Activated T-cell treated with anti-CD3 and anti-CD28 coated beads for 24 hours (primary cell): ENCODE measurements around the gene FRMPD4.

Experiments
- DNase-seq: peaks from one replicate; pipeline ENCODE4 v3.0.0-alpha.2; 2020; ENCODE audit warnings: low read depth

The FRMPD4 gene

GRCh38 chrX:12210971-12211370 lies 72.7 kb downstream of the FRMPD4 start:
- DNase-seq: no peak

GRCh38 chrX:12223650-12224049 lies 85.4 kb downstream of the FRMPD4 start:
- no peak for DNase-seq

GRCh38 chrX:12225107-12225506 lies 86.8 kb downstream of the FRMPD4 start:
- DNase-seq: no peak

- no peak for DNase-seq
These were observed 89.3 kb downstream of the FRMPD4 start for GRCh38 chrX:12227412-12228041.

GRCh38 chrX:12228862-12229261 lies 90.6 kb downstream of the FRMPD4 start:
- DNase-seq: no peak

- no peak for DNase-seq
These were observed 91.7 kb downstream of the FRMPD4 start for GRCh38 chrX:12229986-12230385.

- DNase-seq: no peak
These were observed 96.5 kb downstream of the FRMPD4 start for GRCh38 chrX:12234534-12235329.

GRCh38 chrX:12236156-12236555 lies 97.9 kb downstream of the FRMPD4 start:
- no peak for DNase-seq

GRCh38 chrX:12237131-12237530 lies 98.9 kb downstream of the FRMPD4 start:
- DNase-seq: no peak

- DNase-seq: no peak
These were observed 99.5 kb downstream of the FRMPD4 start for GRCh38 chrX:12237771-12238170.

GRCh38 chrX:12239356-12240082 lies 101.2 kb downstream of the FRMPD4 start:
- DNase-seq: no peak

GRCh38 chrX:12240491-12240890 lies 102.2 kb downstream of the FRMPD4 start:
- no peak for DNase-seq

- DNase-seq: no peak
These were observed 102.8 kb downstream of the FRMPD4 start for GRCh38 chrX:12241026-12241425.

- DNase-seq: no peak
These were observed 107.7 kb downstream of the FRMPD4 start for GRCh38 chrX:12245650-12246645.

GRCh38 chrX:12249997-12250396 lies 111.7 kb downstream of the FRMPD4 start:
- no peak for DNase-seq

- DNase-seq: no peak
These were observed 124.9 kb downstream of the FRMPD4 start for GRCh38 chrX:12263211-12263610.

GRCh38 chrX:12269484-12269883 lies 131.2 kb downstream of the FRMPD4 start:
- DNase-seq: no peak

GRCh38 chrX:12278151-12278550 lies 139.9 kb downstream of the FRMPD4 start:
- no peak for DNase-seq

- no peak for DNase-seq
These were observed 144.7 kb downstream of the FRMPD4 start for GRCh38 chrX:12282991-12283390.

- no peak for DNase-seq
These were observed 154.9 kb downstream of the FRMPD4 start for GRCh38 chrX:12292996-12293765.

- DNase-seq: no peak
These were observed 159.1 kb downstream of the FRMPD4 start for GRCh38 chrX:12297353-12297752.
